Loucy (cell line): ENCODE measurements around the gene AFF3.

Experiments used
- CTCF ChIP-seq: fragments of 200-600 bp; sonication (generic); conservative IDR thresholded peaks from 2 replicates; pipeline ENCODE4 v1.5.1; 2014; ENCODE audit warnings: mild to moderate bottlenecking, antibody characterized with exemption, low read length
- EZH2phosphoT487 ChIP-seq: fragments of 200-600 bp; IDR thresholded peaks from 2 replicates; pipeline ENCODE4 v1.6.1; 2018; ENCODE audit warnings: antibody characterized with exemption, mild to moderate bottlenecking, moderate library complexity, borderline replicate concordance

GRCh38 chr2:99948010-99948409 lies 194.4 kb downstream of the AFF3 start:
- no peak for TF ChIP-seq CTCF
- TF ChIP-seq EZH2phosphoT487: no peak
